ENCODE results near the gene EIF4EBP2. TPM values are rescaled to one million over a fixed set of nuclear protein-coding genes. Genes with fewer than 3 reads are reported as not detected.

The EIF4EBP2 gene
- total RNA-seq, 1 donor from 2014 or later: 41.1 TPM

GRCh38 chr10:70459774-70460490, 56.0 kb downstream of the EIF4EBP2 start:
- peaks cover 11% of the 10 kb centered on the region for H3K27me3 Mint-ChIP-seq (ENCODE audit: unreplicated experiment)
- no peak overlapping the region for H3K4me3 Mint-ChIP-seq (ENCODE audit: unreplicated experiment)
- no peak for TF ChIP-seq CTCF (IDR thresholded peaks at IDR 0.05)
- no peak for DNase-seq (ENCODE audit: extremely low spot score, unreplicated experiment)
- H3K27ac Mint-ChIP-seq (ENCODE audit: unreplicated experiment): no peak overlapping the region
- no peaks in the 10 kb centered on the region for H3K9me3 Mint-ChIP-seq (ENCODE audit: unreplicated experiment)
- H3K4me1 Mint-ChIP-seq (ENCODE audit: unreplicated experiment): peaks cover 17% of the 10 kb centered on the region
- no peaks in the 10 kb centered on the region for H3K36me3 Mint-ChIP-seq (ENCODE audit: unreplicated experiment)

DNA sequence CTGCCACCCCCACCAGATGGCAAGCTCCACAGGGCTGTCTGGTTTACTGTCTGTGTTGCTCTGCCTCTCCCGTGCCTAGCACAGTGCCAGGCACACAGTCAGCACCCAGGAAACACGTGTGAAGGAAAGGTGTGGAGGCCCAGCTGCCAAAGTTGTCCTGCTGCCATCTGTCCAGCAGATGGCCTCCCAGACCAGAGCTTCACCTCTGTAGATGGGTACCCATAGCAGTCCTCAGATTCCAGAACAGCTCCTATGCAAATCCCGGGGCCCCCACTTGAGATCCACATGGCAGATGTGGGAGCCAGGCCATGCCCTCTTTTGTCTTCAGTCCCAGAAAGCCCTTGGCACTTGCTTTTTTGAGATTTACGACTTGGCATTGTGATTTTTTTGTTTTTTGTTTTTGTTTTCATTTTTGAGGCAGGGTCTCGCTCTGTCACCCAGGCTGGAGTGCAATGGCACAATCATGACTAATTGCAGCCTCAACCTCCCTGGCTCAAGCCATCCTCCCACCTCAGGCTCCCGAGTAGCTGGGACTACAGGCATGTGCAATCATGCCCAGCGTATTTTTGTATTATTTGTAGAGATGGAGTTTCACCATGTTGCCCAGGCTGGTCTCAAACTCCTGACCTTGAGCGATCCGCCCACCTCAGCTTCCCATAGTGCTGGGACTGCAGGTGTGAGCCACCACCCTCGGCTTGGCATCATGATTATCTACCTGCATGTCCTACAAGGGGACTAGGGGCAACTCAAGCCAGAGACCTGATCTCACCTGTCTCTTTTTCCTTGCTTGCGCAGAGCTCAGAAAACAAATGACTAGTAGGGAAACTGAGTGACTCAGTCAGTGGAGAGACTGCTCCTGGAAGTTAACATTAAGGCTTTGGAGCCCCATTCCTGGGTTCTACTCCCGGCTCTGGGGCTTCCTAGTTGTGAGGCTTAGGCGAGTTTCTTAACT, 57.7 kb downstream of the EIF4EBP2 start:
- Mint-ChIP-seq H3K36me3 (ENCODE audit: unreplicated experiment) (no peaks in the 10 kb centered on the region), H3K27ac (ENCODE audit: unreplicated experiment) (no peak overlapping the region), H3K4me1 (ENCODE audit: unreplicated experiment) (peaks cover 17% of the 10 kb centered on the region), H3K9me3 (ENCODE audit: unreplicated experiment) (no peaks in the 10 kb centered on the region), H3K4me3 (ENCODE audit: unreplicated experiment) (no peak overlapping the region), H3K27me3 (ENCODE audit: unreplicated experiment) (peaks cover 4% of the 10 kb centered on the region)
- TF ChIP-seq CTCF (IDR thresholded peaks at IDR 0.05): peak; percentile 92
- DNase-seq (ENCODE audit: extremely low spot score, unreplicated experiment): no peak

- peaks cover 17% of the 10 kb centered on the region for H3K4me1 Mint-ChIP-seq (ENCODE audit: unreplicated experiment)
- no peak for DNase-seq (ENCODE audit: extremely low spot score, unreplicated experiment)
- H3K9me3 Mint-ChIP-seq (ENCODE audit: unreplicated experiment): no peaks in the 10 kb centered on the region
- peak overlapping the region; percentile 23 for H3K27ac Mint-ChIP-seq (ENCODE audit: unreplicated experiment)
- no peaks in the 10 kb centered on the region for H3K36me3 Mint-ChIP-seq (ENCODE audit: unreplicated experiment)
- no peak overlapping the region for H3K4me3 Mint-ChIP-seq (ENCODE audit: unreplicated experiment)
- TF ChIP-seq CTCF (IDR thresholded peaks at IDR 0.05): no peak
- peaks cover 4% of the 10 kb centered on the region for H3K27me3 Mint-ChIP-seq (ENCODE audit: unreplicated experiment)
Measured at GRCh38 chr10:70462349-70462984, 58.5 kb downstream of the EIF4EBP2 start.

GRCh38 chr10:70465278-70465677, 61.3 kb downstream of the EIF4EBP2 start:
- peaks cover 4% of the 10 kb centered on the region for H3K27me3 Mint-ChIP-seq (ENCODE audit: unreplicated experiment)
- no peak for DNase-seq (ENCODE audit: extremely low spot score, unreplicated experiment)
- TF ChIP-seq CTCF (IDR thresholded peaks at IDR 0.05): no peak
- peaks cover 12% of the 10 kb centered on the region for H3K4me1 Mint-ChIP-seq (ENCODE audit: unreplicated experiment)
- no peaks in the 10 kb centered on the region for H3K9me3 Mint-ChIP-seq (ENCODE audit: unreplicated experiment)
- no peak overlapping the region for H3K4me3 Mint-ChIP-seq (ENCODE audit: unreplicated experiment)
- no peaks in the 10 kb centered on the region for H3K36me3 Mint-ChIP-seq (ENCODE audit: unreplicated experiment)
- H3K27ac Mint-ChIP-seq (ENCODE audit: unreplicated experiment): no peak overlapping the region

Measured in osteocyte (in vitro differentiated cells).